ENCODE data around the gene LRP1-AS.

LRP1-AS gene

GRCh38 chr12:57180321-57180989 lies 33.0 kb upstream of the LRP1-AS start:
- ATAC-seq = no peak
- TF ChIP-seq ZFP3 (CRISPR knock-in tag; IDR thresholded peaks at IDR 0.05) (no peak), RARB (CRISPR knock-in tag; IDR thresholded peaks at IDR 0.05) (no peak), ISL1 (CRISPR knock-in tag; IDR thresholded peaks at IDR 0.05) (no peak), PPARA (CRISPR knock-in tag; IDR thresholded peaks at IDR 0.05; ENCODE audit: borderline replicate concordance) (no peak), ARNTL (CRISPR knock-in tag; IDR thresholded peaks at IDR 0.05; ENCODE audit: borderline replicate concordance, low read depth) (no peak), ZNF565 (CRISPR knock-in tag; conservative IDR thresholded peaks at IDR 0.05; ENCODE audit: low read depth) (no peak), SNAI2 (CRISPR knock-in tag; IDR thresholded peaks at IDR 0.05) (no peak), TSHZ2 (CRISPR knock-in tag; IDR thresholded peaks at IDR 0.05) (no peak), CREB5 (CRISPR knock-in tag; IDR thresholded peaks at IDR 0.05; ENCODE audit: low read depth) (no peak), PATZ1 (CRISPR knock-in tag; IDR thresholded peaks at IDR 0.05; ENCODE audit: borderline replicate concordance) (no peak), CSDC2 (CRISPR knock-in tag; IDR thresholded peaks at IDR 0.05) (no peak), TOX (CRISPR knock-in tag; IDR thresholded peaks at IDR 0.05; ENCODE audit: borderline replicate concordance) (no peak), POU6F1 (CRISPR knock-in tag; IDR thresholded peaks at IDR 0.05; ENCODE audit: borderline replicate concordance, low read depth) (no peak), ZNF70 (CRISPR knock-in tag; IDR thresholded peaks at IDR 0.05) (no peak), CSRNP3 (CRISPR knock-in tag; IDR thresholded peaks at IDR 0.05) (no peak), OSR1 (CRISPR knock-in tag; IDR thresholded peaks at IDR 0.05) (no peak)

- no peak for ATAC-seq
- TF ChIP-seq ZNF8 (CRISPR knock-in tag; IDR thresholded peaks at IDR 0.05) = no peak
- no peak for TF ChIP-seq POU6F1 (CRISPR knock-in tag; IDR thresholded peaks at IDR 0.05; ENCODE audit: borderline replicate concordance, low read depth)
- no peak for TF ChIP-seq TCF4 (CRISPR knock-in tag; IDR thresholded peaks at IDR 0.05; ENCODE audit: borderline replicate concordance)
- no peak for TF ChIP-seq CREB5 (CRISPR knock-in tag; IDR thresholded peaks at IDR 0.05; ENCODE audit: low read depth)
- no peak for TF ChIP-seq ZFP30 (CRISPR knock-in tag; IDR thresholded peaks at IDR 0.05)
- no peak for TF ChIP-seq RARB (CRISPR knock-in tag; IDR thresholded peaks at IDR 0.05)
- no peak for TF ChIP-seq ISL1 (CRISPR knock-in tag; IDR thresholded peaks at IDR 0.05)
- TF ChIP-seq ZFP3 (CRISPR knock-in tag; IDR thresholded peaks at IDR 0.05) = no peak
- no peak for TF ChIP-seq TSHZ2 (CRISPR knock-in tag; IDR thresholded peaks at IDR 0.05)
- TF ChIP-seq BACH2 (CRISPR knock-in tag; IDR thresholded peaks at IDR 0.05; ENCODE audit: borderline replicate concordance) = no peak
- TF ChIP-seq ZNF70 (CRISPR knock-in tag; IDR thresholded peaks at IDR 0.05) = no peak
- TF ChIP-seq PPARA (CRISPR knock-in tag; IDR thresholded peaks at IDR 0.05; ENCODE audit: borderline replicate concordance) = no peak
- TF ChIP-seq SNAI2 (CRISPR knock-in tag; IDR thresholded peaks at IDR 0.05) = no peak
- no peak for TF ChIP-seq OSR1 (CRISPR knock-in tag; IDR thresholded peaks at IDR 0.05)
- TF ChIP-seq ZNF565 (CRISPR knock-in tag; conservative IDR thresholded peaks at IDR 0.05; ENCODE audit: low read depth) = no peak
- no peak for TF ChIP-seq CSDC2 (CRISPR knock-in tag; IDR thresholded peaks at IDR 0.05)
Measured at GRCh38 chr12:57179331-57180086, 32.1 kb upstream of the LRP1-AS start.

Measured in SK-N-SH treated with all-trans-retinoic acid at 6 μM for 48 hours (cell line).